Measurements from ENCODE around the gene EIF3K. TPM values are rescaled to one million over a fixed set of nuclear protein-coding genes. Genes with fewer than 3 reads are reported as not detected.

Gene EIF3K
- total and polyA plus RNA-seq, 7 donors, result 469 to 803 (median 573) TPM

DNA sequence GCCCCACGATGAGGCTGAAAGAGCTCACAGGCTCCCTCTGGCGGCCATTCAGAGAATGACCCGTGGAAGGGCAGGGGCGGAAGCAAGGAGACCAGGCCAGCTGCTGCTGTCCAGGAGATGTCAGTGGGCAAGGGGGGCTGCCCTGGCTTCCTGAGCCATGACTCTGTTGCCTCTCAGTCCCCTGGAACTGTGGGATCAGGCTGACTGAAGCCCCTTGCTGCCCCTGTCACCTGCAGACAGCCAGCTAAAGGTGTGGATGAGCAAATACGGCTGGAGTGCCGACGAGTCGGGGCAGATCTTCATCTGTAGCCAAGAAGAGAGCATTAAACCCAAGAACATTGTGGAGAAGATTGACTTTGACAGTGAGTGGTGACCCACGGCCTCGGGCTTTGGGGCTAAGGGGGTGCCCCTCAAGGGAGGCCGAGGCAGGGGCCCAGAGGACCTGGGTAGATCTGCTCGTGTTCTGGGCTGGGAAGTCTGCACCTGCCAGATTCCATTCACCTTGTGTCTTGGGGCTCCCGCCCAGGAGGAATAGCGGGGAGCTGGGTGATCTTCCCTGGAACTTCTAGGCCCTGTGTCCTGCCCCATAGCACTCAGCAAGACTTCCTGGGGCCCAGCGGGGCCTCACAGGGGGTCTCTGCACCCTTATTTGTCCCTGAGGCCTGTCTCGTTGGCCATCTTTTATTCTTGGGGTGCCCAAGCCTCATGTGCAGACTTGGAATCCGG lies 15.9 kb downstream of the EIF3K start:
- Histone ChIP-seq H3K27me3 (no peaks in the 10 kb centered on the region), H3K9me3 (no peaks in the 10 kb centered on the region), H3K36me3 (peaks cover 11 to 73% (median 28%) of the 10 kb centered on the region in 4 donors), H3K27ac (peak overlapping the region; percentile 2 to 59 (median 54)), H3K4me1 (peaks cover 0 to 6% (median 0%) of the 10 kb centered on the region in 4 donors), H3K4me3 (no peak overlapping the region)
- DNase-seq, result peak; percentile 84
- TF ChIP-seq, protein P1, sequence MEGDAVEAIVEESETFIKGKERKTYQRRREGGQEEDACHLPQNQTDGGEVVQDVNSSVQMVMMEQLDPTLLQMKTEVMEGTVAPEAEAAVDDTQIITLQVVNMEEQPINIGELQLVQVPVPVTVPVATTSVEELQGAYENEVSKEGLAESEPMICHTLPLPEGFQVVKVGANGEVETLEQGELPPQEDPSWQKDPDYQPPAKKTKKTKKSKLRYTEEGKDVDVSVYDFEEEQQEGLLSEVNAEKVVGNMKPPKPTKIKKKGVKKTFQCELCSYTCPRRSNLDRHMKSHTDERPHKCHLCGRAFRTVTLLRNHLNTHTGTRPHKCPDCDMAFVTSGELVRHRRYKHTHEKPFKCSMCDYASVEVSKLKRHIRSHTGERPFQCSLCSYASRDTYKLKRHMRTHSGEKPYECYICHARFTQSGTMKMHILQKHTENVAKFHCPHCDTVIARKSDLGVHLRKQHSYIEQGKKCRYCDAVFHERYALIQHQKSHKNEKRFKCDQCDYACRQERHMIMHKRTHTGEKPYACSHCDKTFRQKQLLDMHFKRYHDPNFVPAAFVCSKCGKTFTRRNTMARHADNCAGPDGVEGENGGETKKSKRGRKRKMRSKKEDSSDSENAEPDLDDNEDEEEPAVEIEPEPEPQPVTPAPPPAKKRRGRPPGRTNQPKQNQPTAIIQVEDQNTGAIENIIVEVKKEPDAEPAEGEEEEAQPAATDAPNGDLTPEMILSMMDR (IDR thresholded peaks at IDR 0.05), result peak; percentile 87 to 95 (median 90)
- no peak for TF ChIP-seq EP300 (IDR thresholded peaks at IDR 0.05)
- peak in 1 of 4 donors; percentile 22 for TF ChIP-seq POLR2AphosphoS5 (IDR thresholded peaks at IDR 0.05)
- WGBS, 2 donors, result 69 to 71% methylated on average over 17 of the region's 17 CpGs
- intact Hi-C loops (cut with DNase I), result loop anchor here (1.0 kb wide), 1 partner anchor 232 kb away; the partner anchor contains the start of gene FAM98C

DNA sequence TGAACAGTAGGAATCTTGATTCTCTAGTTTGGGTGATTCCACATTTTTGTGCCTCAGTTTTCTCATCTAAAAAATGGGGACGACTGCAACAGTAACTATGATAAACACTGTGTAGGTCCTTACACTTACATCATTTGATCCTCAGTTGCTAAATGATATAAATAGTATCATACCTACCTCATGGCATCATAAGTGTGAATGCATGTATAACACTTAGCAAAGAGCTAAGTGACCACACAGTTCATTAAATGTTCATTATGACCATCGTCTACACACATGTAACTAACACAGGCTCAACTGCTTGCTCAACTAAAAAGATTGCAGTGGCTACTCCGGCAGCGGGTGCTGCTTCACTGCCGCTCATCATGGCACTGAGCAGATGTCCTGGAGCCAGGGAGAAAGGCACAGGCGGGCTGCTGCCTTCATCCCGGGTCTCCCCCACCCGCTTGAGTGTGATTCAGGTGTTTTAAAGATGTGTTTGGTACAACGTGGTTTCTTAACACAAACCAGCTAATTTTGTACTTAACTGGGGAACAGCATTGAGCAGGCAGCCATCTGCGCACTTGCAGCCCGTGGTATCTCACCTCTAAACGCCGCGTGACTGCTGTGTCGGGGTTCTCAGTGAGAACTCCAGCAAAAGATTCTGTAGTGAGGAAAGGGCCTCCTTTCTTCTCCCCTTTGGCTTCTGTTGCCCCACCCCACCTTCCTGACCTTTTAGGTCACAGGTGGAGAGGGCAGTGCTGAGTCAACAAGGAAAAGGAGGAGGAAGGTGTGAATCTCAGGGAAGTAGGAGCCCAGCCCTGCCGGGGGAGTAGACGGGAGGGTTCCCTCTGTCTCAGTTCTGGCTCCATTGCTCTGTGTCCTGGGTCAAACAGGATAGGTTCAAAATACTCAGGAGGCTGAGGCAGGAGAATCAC lies 16.8 kb downstream of the EIF3K start:
- no peaks in the 10 kb centered on the region for H3K27me3 ChIP-seq
- H3K9me3 ChIP-seq, result no peaks in the 10 kb centered on the region
- DNase-seq, result no peak
- H3K27ac ChIP-seq, result peak overlapping the region in 1 of 4 donors; percentile 58
- peaks cover 9 to 65% (median 24%) of the 10 kb centered on the region in 4 donors for H3K36me3 ChIP-seq
- intact Hi-C loops (cut with DNase I), result no loop called here
- no peak for TF ChIP-seq POLR2A (IDR thresholded peaks at IDR 0.05)
- TF ChIP-seq EP300 (IDR thresholded peaks at IDR 0.05), result no peak
- TF ChIP-seq, protein P1 (IDR thresholded peaks at IDR 0.05), result no peak
- TF ChIP-seq POLR2AphosphoS5 (IDR thresholded peaks at IDR 0.05), result no peak
- H3K4me1 ChIP-seq, result peaks cover 0 to 6% (median 0%) of the 10 kb centered on the region in 4 donors
- no peak overlapping the region for H3K4me3 ChIP-seq
- WGBS, 2 donors, result 77 to 85% methylated on average over 17 of the region's 17 CpGs

DNA sequence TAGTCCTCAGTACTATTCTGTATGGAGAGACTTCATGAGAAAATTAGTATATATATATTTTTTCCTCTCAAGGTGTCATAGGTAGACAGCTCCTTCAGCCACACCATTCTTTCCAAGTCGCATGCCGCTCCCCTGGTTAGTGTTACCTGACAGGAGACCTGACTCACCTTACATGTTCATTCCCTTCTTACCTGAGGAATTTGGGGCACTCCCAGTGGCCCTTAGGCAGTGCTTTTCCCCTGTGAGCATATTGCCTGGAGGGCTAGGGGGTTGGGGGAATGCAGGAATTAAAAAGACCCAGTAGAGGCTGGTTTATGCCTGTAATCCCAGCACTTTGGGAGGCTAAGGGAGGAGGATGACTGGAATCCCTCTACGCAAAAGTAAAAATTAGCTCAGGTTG lies 19.5 kb downstream of the EIF3K start:
- no peak for DNase-seq
- H3K9me3 ChIP-seq, result no peaks in the 10 kb centered on the region
- intact Hi-C loops (cut with DNase I), result no loop called here
- H3K36me3 ChIP-seq, result peaks cover 0 to 38% (median 12%) of the 10 kb centered on the region in 4 donors
- no peaks in the 10 kb centered on the region for H3K27me3 ChIP-seq
- H3K27ac ChIP-seq, result no peak overlapping the region
- H3K4me3 ChIP-seq, result no peak overlapping the region
- peaks cover 0 to 6% (median 0%) of the 10 kb centered on the region in 4 donors for H3K4me1 ChIP-seq
- TF ChIP-seq, protein P1 (IDR thresholded peaks at IDR 0.05), result no peak
- TF ChIP-seq POLR2A (IDR thresholded peaks at IDR 0.05), result no peak
- TF ChIP-seq EP300 (IDR thresholded peaks at IDR 0.05), result no peak
- TF ChIP-seq POLR2AphosphoS5 (IDR thresholded peaks at IDR 0.05), result no peak
- 95 to 98% methylated on average over 3 of the region's 3 CpGs for WGBS, 2 donors

DNA sequence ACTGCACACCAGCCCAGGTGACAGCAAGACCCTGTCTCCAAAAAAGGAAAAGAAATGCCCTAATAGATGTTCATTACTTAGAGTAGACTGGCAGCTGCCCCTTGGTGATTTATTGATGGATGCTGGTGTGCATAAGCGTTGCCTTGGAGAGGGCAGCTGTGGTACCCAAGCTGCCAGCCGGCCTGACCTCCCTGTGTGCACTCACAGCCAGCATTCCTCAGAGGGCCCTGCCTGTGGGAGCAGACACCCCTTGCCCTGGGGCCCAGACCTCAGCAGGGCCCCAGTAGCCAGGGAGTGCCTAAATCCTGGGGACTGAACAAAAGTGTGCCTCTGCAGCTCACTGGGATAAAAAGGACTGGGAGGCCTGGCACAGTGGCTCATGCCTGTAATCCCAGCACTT lies 20.7 kb downstream of the EIF3K start:
- TF ChIP-seq POLR2AphosphoS5 (IDR thresholded peaks at IDR 0.05) (peak in 1 of 4 donors; percentile 9), POLR2A (IDR thresholded peaks at IDR 0.05) (no peak)
- intact Hi-C loops (cut with DNase I), result loop anchor here (10.0 kb wide), 1 partner anchor 195 kb away; the partner anchor contains the start of gene ECH1
- no peaks in the 10 kb centered on the region for H3K27me3 ChIP-seq
- peaks cover 0 to 36% (median 12%) of the 10 kb centered on the region in 4 donors for H3K36me3 ChIP-seq
- no peaks in the 10 kb centered on the region for H3K9me3 ChIP-seq
- peaks cover 0 to 6% (median 0%) of the 10 kb centered on the region in 4 donors for H3K4me1 ChIP-seq
- H3K4me3 ChIP-seq, result no peak overlapping the region
- DNase-seq, result no peak
- WGBS, 2 donors, result 88 to 91% methylated on average over 2 of the region's 2 CpGs
- H3K27ac ChIP-seq, result peak overlapping the region in 3 of 4 donors; percentile 2 to 49 (median 18)

Measured in sigmoid colon (tissue), 7 donors.